HPDE6-E6E7 (cell line): ENCODE results near the gene RGS7BP.

ENCODE experiments used
- DNase-seq: peaks from one replicate; pipeline ENCODE4 v3.0.0; 2011; ENCODE audit warnings: missing footprints; ENCODE audit errors: extremely low spot score

The RGS7BP gene

GRCh38 chr5:64632251-64632650 is 126.4 kb downstream of the RGS7BP start:
- DNase-seq = no peak

- no peak for DNase-seq
Observed at GRCh38 chr5:64634997-64635686, 129.3 kb downstream of the RGS7BP start.

GRCh38 chr5:64637144-64637543 is 131.3 kb downstream of the RGS7BP start:
- DNase-seq = no peak

GRCh38 chr5:64637837-64638443 is 132.1 kb downstream of the RGS7BP start:
- DNase-seq = no peak

GRCh38 chr5:64644831-64645230 is 139.0 kb downstream of the RGS7BP start:
- DNase-seq = no peak

GRCh38 chr5:64646169-64646568 is 140.4 kb downstream of the RGS7BP start:
- no peak for DNase-seq

GRCh38 chr5:64649512-64649911 is 143.7 kb downstream of the RGS7BP start:
- DNase-seq = no peak

- no peak for DNase-seq
Observed at GRCh38 chr5:64653766-64654560, 148.1 kb downstream of the RGS7BP start.

- DNase-seq = no peak
Observed at GRCh38 chr5:64654561-64654938, 148.7 kb downstream of the RGS7BP start.

- no peak for DNase-seq
Observed at GRCh38 chr5:64655596-64655995, 149.8 kb downstream of the RGS7BP start.

GRCh38 chr5:64659289-64659688 is 153.5 kb downstream of the RGS7BP start:
- no peak for DNase-seq
